NCI-H82 treated with DMSO at 0.1 percent for 48 hours (cell line): Measurements from ENCODE around the gene ZSCAN20.
"Not testable (repeated sequence)": the region's sequence is repeated elsewhere in the genome, so short reads cannot be mapped to it uniquely, and the experiment has no call there.

Experiments
- DNase-seq: peaks from one replicate; lab custom pipeline; 2025; ENCODE audit not compliant: unreplicated experiment; lab: John Stamatoyannopoulos, UW

The ZSCAN20 gene

DNA sequence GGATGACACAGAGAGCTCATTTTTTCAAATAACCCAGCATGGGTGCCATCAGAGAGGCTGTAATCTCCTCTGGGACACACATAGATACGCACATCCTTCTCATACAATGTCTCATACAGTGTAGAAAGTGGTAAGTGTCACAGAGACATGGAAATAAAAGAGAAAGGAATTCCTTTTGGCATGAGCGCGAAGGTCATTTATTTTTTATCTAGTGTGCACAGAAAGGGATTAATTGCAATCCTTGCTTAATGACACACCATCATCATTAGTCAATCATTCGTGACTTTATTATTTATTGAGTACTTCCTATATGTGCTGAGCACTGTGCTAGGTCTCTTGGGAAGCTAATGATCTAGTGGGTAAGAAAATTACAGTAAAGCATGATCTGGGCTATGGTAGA lies 5.0 kb downstream of the ZSCAN20 start:
- DNase-seq = no peak

DNA sequence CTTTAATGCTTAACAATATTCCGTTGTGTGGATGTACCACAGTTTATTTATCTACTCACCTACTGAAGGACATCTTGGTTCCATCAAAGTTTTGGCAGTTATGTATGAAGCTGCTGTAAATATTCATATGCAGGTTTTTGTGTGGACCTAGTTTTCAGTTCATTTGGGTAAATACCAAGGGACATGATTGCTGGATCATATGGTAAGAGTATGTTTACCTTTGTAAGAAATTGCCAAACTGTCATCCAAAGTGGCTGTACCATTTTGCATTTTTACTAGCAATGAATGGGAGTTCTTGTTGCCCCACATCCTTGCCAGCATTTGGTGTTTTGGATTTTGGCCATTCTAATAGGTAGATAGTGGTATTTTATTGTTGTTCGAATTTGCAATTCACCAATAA lies 10.0 kb downstream of the ZSCAN20 start:
- no peak for DNase-seq

DNA sequence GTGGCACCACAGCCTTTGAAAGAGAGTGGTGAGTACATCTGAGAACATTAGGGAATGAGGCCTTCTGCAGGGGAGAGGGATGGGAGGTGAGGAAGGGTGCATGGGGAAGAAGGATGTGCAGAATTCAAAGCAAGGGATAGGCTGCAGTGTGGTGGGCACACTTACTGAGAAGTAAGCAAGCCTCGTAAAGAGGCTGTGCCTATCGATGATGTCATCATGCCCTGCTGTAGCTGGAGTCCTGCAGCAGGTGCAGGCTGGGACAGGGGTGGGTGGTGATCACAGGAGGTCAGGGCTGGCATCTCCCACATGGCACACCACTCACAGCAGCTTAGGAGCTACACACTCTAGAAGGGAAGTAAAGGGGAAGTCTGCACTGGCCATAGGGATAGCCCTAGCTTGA lies 16.2 kb downstream of the ZSCAN20 start:
- no peak for DNase-seq

DNA sequence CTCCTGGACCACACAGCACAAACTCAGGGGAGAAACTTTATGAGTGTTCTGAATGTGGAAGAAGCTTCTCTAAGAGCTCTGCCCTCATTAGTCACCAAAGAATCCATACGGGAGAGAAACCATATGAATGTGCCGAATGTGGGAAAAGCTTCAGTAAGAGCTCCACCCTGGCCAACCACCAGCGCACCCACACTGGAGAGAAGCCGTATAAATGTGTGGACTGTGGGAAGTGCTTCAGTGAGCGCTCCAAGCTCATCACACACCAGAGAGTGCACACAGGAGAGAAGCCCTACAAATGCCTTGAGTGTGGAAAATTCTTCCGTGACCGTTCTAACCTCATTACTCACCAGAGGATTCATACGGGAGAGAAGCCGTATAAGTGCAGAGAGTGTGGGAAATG lies 22.5 kb downstream of the ZSCAN20 start:
- no peak for DNase-seq

DNA sequence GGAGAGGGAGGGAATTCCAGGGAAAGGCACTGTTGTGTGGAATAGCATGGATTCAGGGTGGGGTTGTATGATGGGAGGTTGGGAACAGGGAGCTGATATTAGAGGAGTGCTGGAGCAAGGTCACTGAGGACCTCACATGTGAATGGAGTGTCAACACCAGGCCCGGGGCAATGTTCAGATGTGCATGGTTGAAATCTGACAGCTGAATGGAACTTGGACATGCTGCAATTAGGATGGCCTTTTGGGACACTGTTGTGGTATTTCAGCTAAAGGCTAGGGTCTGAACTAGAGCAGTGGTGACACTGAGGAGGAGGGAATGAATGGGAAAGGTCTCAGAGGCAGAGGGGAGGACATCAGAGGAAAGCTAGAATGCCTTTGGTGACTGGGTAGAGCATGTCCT lies 25.0 kb downstream of the ZSCAN20 start:
- DNase-seq = no peak

DNA sequence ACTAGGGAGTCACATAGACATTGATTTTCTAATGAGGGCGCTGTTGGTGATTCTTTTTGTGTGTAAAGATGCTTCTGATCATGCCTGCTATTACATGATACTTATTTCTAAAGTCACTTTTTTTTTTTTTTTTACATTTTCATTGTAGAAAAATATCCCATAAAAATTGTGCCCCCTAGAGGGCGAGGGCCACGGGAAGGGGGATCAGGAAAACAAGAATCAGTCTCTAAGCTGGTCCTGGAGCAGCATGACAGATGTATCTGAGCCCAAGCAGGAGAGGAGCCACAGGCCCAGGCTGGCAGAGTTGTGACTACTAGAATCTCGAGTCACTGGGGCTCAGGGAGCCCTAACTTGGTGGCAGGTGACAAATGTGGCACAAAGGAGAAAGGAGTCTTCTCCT lies 28.1 kb downstream of the ZSCAN20 start:
- no peak for DNase-seq

DNA sequence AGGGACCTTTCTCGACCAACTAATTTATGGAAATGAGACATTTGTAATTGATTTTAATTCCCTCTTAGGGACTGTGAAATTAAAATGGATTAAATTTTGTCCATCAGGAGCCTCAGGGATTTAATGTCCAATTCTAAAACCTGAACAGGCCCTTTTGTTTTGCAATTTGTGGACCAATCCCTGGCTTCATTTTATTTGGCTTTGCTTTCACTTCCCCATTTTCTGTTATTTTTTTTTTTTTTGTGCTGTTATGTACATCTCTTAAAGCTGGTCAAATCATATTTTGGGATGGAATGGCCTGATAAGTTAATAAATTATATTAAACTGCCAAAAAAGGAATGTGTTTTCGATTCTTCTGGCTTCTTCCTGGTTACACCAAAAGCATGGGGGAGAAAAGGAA lies 28.9 kb downstream of the ZSCAN20 start:
- DNase-seq = no peak

DNA sequence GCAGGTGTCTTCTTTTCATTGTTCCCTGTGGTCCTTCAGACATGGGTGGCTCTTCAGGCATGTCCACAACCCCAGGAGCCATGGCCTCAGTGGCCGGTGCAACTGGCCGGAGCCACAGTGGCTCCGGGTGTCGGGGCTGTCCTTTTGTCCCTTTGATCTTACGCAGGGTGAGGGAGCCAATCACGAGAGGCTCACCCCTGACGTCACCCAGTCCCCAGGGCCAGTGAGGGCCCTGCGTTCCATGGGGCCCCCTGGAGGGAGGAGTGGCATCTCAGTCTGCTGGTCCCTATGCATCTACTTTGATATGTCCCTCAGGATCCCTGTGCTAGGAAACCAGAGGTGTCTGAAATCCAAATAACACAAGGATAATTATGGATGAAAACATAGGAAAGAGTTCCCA lies 29.3 kb downstream of the ZSCAN20 start:
- DNase-seq = no peak

DNA sequence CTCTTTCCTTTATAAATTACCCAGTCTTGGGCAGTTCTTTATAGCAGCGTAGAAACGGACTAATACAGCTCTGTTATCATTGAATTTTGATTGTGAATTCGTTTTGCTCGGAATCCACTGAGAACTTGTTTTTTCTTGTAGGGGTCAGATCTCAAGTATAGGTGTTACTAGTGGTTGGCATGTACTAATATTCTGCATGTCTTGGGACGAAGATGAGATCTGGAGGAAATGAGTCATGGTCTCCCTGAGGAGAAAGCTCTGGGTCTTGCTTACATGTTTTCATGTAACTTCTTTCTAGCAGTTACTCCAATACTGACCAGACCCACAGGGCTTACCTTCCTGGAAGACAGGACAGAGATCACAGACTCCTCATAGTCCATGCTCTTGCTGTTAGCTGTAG lies 30.3 kb downstream of the ZSCAN20 start:
- DNase-seq = no peak

DNA sequence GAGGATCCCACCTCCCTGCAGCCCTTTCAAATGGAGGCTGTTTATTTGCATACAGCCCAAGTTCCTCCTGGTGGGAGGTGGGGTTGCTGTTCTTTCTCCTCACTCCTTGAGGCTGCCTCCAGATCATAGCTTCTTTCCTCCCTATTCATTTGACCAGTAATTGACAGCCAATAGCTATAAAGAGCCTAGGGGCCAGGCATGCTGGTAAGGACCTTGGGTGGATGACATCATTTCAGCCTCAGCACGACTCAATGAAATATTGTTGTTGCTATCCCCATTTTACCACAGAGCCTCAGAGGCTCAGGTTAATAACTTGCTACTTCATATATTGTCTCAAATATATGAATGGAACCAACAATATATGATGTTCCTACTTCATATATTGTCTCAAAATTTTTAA lies 31.1 kb downstream of the ZSCAN20 start:
- DNase-seq = no peak

DNA sequence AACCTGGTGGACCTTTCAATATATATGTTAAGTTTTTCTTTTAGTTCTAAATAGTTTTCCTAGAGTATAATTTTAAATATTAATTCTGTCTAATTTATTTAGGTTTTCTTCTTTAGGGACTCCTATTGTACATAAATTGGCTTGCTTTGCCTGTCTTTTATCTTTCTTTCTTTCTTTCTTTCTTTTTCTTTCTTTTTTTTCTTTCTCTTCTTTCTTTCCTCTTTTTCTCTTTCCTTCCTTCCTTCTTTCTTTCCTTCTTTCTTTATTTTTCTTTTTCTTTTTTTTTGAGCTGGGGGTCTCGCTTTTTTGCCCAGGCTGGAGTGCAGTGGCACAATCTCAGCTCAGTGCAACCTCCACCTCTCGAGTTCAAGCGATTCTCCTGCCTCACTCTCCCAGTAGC lies 35.2 kb downstream of the ZSCAN20 start:
- no peak for DNase-seq

DNA sequence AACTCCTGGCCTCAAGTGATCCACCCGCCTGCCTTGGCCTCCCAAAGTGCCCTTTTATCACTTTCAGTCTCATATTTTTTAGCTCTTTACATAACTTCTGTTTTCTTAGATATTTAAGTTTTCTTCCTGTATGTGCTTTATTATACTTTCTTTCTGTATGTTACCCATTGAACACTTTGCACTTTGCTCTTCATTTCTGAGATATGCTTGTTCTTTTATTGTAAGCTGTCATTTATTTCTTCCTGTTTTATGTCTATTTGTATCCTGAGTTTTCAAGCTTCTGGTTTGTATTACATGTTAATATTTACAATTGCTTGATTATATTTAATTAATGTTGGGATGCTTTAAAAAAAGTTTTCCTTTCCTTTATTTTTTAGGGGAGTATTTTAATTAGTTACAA lies 35.7 kb downstream of the ZSCAN20 start:
- DNase-seq = no peak

DNA sequence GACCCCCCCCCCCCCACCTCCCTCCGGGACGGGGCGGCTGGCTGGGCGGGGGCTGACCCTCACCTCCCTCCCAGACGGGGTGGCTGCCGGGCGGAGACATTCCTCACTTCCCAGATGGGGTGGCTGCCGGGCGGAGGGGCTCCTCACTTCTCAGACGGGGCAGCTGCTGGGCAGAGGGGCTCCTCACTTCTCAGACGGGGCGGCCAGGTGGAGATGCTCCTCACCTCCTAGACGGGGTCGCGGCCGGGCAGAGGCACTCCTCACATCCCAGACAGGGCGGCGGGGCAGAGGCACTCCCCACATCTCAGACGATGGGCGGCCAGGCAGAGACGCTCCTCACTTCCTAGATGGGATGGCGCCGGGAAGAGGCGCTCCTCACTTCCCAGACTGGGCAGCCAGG lies 36.8 kb downstream of the ZSCAN20 start:
- not testable (repeated sequence) for DNase-seq

DNA sequence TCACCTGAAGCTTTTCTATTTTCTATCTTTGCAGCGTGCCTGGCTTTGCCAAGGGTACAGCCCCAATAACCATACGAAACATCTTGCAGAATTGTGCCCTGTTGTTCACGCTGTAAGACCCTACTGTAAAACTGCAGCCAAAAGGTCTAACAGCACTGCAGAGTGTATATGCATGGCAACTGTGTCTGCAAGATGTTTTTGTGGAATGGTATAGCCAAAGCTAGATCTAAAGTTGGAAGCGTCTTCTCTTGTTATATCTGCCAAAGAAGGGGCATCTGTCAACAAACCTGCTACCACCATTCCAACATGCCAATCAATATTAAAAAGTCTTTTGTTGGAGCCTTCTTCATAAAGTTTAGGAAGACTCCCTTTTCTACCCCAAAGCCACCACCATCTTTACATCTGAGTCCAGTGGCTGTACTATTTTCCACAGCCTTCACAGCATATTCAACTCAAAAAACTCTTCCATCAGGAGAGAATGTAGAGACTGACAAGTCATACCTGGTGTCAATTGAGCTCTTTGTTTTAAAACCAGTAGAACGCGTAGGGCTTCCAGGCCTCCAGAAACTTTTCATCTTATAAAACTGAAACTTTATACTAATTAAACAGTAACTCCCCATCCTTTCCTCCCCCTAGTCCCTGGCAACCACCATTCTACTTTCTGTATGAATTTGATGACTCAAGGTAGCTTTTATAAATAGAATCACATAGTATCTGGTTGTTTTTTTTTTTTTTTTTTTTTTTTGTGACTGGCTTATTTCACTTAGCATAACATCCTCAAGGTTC lies 40.0 kb downstream of the ZSCAN20 start:
- no peak for DNase-seq

DNA sequence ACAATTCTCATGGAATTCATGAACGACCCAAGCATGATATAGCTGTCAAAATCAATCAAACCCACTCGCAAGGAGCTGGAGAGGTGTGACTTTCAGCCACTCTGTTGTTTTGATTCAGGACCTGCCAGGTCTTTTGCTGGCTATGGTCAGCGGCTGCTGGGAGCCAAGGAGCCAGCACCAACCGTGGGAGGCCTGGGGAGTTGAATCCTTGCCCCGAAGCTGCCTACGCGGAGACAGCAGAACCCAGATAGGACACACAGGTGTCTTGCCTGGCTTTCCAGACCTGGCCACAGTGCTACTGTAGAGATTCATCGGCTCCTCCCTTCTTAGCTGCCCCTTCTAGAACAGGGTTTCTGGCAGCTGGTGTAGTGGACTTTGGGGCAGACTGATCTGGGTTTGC lies 42.7 kb downstream of the ZSCAN20 start:
- no peak for DNase-seq

DNA sequence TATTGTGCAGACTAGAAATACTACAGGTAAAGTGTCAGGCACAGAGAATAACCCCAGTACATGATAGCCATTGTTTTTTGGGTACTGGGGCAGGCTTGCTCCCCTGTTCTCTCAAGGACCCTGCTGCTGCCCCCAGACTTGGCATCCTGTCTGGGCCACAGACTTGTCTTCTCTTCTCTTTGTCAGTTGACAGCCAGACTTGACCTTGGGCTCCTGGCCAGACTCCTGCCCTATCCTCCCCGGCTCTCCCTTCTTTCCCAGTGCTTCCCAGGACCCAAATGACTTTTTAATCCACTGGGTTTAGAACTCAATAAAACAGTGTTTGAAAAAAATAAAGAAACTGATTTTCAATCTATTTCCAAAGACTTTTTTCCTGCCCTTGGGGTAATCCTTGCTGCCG lies 43.2 kb downstream of the ZSCAN20 start:
- DNase-seq = no peak

DNA sequence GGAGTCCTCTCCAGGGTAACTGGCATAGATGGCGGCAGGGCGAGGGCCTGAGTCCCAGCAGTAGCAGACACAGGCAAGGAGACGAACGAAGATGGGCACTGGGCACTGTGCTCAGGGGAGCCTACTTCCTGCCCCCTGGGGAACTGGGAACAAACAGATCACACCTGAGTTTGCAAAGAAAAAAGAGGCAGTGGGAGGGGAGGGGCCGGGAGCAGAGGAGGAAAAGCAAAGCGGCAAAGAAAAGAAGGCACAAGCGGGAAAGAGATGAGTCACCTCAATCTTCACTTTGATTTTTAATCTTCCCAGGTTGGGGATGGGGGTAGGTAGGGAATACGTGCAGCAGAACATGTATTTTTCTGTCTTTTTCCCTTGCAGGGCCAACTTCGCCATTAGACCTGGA lies 44.0 kb downstream of the ZSCAN20 start:
- no peak for DNase-seq

DNA sequence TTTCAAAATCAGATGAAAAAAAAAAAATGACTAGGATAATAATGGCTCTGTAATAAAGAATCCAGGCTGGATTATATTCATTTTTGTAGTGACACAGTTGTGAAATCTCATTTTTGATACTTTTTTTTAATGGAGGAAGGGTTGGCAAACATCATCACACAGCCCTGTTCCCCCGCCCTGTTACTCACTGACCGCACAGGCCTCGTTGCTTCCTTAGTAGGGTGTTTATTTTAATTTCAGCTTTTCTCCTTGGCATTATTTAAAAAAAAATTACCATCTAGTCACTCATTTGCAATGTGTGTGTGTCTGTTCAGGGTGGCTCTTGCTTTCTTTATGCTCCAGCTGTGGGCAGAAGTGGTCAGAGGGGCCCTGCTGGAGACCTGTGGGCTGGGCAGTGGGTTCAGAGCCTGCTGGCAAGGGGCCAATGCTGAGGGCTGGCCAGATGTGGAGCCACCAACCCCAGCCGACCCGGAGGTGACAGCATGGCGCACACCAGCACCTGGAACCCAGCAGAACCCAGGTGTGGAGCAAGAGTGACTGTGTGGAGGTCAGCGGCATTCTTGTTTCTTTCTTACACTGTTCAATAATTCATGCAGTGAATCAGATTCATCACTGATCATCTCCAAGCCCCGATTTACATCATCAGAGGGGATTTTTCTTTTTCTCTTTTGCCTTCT lies 44.6 kb downstream of the ZSCAN20 start:
- no peak for DNase-seq

DNA sequence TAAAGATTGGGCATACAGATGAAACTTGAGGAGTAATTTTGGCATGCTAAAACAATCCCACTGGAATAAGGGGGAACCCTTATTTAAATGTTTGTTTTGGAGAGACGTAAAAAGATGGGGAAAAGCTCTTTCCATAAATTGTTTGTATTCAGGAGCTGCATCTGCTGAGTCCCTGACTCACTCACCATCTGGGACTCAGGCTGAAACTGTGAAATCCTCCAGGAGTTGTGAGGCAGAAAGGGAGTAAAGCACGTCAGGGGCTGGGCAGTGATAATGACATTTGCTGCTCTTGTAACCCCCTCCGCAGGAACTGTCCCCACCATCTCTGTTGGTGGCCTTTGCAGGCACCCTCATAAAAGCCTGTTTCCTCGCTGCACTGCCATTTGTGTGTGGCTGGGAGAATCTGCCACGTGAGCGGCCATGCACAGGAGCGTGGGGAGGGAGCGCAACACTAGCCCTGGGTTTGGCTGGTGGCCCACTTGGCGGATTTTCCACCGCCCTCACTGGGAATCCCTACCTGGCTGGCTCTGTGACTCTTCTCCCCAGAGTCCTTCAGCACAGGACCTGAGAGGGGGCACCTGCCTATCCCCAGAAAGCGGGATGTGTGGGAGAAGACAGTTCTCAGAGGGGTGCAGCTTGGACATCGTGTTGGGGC lies 45.3 kb downstream of the ZSCAN20 start:
- no peak for DNase-seq

DNA sequence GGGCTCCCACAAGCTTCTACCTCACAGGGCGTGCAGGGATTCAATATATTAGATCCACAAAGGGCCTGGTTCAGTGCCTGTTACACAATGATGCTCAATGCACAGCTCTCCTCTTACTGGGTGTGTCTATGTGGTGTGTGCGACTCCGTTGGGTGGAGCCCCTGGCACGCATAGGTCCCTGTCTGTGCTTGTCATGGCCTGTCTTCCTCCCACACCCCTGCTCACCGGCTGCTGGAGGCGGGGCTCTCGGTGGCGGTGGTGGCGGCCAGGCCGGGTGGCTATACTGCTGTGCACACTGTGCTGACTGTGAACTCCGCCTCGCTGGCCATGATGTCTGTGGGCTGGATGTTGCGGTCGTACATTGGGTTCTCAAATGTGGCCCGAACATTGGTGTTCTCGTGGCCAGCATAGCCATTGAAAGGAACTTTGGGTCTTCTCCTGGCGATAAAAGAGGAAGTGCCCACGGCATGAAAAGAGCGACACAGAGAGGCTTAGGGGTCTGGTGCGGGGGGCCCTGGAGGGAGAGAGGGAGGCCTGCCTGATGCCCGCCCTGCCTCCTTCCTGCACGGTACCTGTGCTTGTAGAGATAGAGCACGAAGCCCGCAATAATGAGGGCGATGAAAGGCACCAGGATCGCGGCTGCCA lies 46.9 kb downstream of the ZSCAN20 start:
- no peak for DNase-seq

DNA sequence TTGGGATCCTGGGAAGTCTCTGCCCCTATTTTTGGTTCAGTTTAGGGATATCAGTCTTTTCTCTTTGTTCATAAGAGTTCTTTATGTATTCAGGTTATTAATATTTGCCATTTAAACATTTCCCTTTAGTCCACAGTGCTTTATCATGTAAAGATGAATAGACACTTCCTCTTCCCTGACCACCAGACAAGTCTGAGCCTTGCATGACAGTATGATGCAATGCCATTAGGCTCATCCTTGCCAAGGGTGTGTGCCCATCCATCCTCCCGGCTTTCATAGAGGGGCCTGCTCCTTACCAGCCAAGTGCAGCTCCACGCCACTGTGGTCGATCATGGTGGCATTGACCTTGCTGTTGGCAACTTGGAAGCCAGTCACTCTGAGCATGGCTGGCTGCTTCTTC lies 52.1 kb downstream of the ZSCAN20 start:
- no peak for DNase-seq

DNA sequence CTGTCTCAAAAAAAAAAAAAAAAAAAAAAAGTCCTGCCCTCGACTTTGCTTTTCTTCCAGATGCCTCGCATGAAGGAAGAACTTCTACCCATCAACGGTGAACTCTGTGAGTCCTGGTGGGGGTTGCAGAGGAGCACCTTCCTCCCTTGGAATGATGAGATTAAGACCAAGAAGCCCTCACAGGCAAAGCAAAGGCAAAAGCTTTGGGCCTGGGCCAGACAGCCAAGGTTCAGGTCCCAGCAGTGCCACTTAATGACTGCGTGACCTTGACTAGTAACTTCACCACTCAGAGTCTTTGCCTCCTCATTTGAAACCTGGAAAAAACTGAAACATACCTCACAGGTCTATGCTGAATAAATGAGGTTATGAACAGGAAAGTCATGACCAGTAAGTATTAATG lies 55.5 kb downstream of the ZSCAN20 start:
- no peak for DNase-seq
